ENCODE results near the gene EVC. TPM values are rescaled to one million over a fixed set of nuclear protein-coding genes. Genes with fewer than 3 reads are reported as not detected.
A peak's percentile ranks its signal among the peaks of the same experiment; 100 is the strongest.

Gene EVC
- total RNA-seq, 2 donors from 2014 or later = 18.4 to 30.0 TPM

DNA sequence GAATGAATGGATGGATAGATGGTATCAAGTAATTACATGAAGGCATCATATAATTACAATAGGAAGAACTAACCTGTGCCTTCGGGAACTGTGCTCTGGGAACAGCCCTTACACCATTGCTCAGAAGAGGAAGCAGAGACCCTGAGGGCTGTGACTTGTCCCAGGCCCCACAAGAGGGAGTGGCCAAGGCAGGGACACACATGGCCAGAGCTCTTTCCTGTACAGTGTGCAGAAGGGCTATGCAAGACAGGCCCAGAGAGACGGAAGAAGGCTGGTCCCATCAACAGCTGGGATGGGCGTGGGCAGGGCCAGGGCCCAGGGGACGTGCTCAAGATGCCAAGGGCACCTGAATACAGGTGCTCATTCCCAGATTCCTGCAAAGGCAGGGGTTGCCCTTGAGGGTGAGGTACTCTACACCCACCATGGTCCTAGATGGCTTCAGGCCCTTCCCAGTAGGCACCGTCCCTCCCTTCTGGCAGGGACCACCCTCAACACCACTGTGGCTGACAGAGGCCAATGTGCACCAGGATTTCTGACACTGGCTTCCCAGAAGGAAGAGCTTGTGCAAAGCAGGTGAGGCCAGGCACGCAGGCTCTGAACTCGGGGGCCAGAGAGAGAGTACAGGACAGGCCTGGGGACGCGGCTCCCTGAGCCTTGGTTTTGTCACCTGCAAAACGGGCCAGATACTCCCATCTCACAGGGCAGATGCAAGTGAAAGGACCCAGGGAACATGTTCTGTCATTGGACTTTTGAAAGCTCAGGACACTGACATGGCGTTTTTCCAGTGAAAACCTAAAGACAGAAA, 4.3 kb upstream of the EVC start:
- intact Hi-C loops (cut with DNase I) = no loop called here
- ATAC-seq = no peak
- H3K4me1 ChIP-seq = peaks cover 44% of the 10 kb centered on the region
- no peak overlapping the region for H3K27ac ChIP-seq
- H3K27me3 ChIP-seq = no peaks in the 10 kb centered on the region
- no peak for DNase-seq
- H3K36me3 ChIP-seq (replicated peaks in 1 of 2; ENCODE audit: insufficient read depth in 1 of 2, low read depth in 2 of 2) = no peaks in the 10 kb centered on the region
- WGBS, 2 donors = 80 to 84% methylated on average over 7 to 11 of the region's 11 CpGs
- H3K4me3 ChIP-seq = no peak overlapping the region
- TF ChIP-seq, protein P1, sequence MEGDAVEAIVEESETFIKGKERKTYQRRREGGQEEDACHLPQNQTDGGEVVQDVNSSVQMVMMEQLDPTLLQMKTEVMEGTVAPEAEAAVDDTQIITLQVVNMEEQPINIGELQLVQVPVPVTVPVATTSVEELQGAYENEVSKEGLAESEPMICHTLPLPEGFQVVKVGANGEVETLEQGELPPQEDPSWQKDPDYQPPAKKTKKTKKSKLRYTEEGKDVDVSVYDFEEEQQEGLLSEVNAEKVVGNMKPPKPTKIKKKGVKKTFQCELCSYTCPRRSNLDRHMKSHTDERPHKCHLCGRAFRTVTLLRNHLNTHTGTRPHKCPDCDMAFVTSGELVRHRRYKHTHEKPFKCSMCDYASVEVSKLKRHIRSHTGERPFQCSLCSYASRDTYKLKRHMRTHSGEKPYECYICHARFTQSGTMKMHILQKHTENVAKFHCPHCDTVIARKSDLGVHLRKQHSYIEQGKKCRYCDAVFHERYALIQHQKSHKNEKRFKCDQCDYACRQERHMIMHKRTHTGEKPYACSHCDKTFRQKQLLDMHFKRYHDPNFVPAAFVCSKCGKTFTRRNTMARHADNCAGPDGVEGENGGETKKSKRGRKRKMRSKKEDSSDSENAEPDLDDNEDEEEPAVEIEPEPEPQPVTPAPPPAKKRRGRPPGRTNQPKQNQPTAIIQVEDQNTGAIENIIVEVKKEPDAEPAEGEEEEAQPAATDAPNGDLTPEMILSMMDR (IDR thresholded peaks at IDR 0.05) = no peak
- no peak for TF ChIP-seq POLR2A (IDR thresholded peaks at IDR 0.05)
- no peaks in the 10 kb centered on the region for H3K9me3 ChIP-seq

DNA sequence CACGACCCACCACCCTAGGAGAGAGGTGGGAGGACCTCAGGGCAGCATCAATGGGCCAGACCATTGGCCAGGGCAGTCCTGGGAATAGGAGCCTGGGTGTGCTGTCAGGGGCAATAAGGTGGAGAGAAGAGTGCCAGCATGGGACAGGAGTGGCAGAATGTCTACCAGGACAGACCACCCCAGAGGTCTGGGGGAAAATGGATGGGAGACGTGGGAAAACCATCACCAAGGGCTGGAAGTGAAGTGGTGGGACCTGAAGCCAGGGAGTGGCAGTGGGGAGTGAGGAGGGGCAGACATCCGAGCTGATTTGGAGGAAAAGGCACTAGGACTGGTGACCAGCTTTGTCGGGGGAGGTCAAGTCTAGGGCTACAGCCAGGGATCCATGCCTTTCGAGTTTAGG, 3.6 kb upstream of the EVC start:
- intact Hi-C loops (cut with DNase I) = no loop called here

DNA sequence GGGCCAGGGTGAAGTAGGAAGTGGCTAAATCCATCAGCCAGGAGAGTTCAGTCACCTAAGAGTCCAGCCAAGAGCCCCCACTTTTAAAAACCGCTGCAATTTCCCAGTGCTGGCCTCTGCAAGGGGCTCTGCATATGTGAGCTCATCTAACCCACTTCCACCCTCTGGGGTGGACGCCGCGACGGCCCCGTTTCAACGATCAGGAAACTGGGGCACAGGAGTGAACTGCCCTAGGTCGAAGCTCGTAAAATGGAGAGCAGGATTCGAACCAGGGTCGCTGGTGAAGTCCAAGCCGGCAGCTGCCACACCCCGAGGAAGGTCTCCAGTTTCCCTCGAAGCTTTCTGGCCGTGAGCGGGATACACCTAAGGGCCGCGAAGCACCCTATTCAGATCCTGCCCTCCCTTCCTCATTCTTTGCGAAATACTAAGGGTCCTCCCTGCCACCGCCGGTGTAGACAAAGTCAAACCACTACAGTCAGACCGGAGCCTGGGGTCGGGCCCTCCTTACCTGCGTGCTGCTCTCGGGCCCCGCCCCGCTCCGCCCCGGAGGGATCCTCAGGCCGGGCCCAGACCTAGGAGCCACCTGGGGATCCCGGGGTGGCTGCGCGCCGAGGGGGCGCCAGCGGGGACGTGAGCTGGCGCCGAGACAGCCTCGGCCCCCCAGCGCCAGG, 3.1 kb upstream of the EVC start:
- intact Hi-C loops (cut with DNase I) = no loop called here
- DNase-seq (peak in 3 of 4 donors; percentile 24 to 40 (median 34)), ATAC-seq (peak; percentile 16)
- peaks cover 53% of the 10 kb centered on the region for H3K4me1 ChIP-seq
- no peaks in the 10 kb centered on the region for H3K27me3 ChIP-seq
- peak overlapping the region; percentile 28 to 31 for H3K4me3 ChIP-seq
- WGBS, 2 donors = 10 to 19% methylated on average over 10 to 39 of the region's 41 CpGs
- peak overlapping the region; percentile 27 to 72 (median 49) for H3K27ac ChIP-seq
- TF ChIP-seq, protein P1 (IDR thresholded peaks at IDR 0.05) = no peak
- TF ChIP-seq POLR2A (IDR thresholded peaks at IDR 0.05) = no peak
- no peaks in the 10 kb centered on the region for H3K9me3 ChIP-seq
- no peaks in the 10 kb centered on the region for H3K36me3 ChIP-seq (replicated peaks in 1 of 2; ENCODE audit: insufficient read depth in 1 of 2, low read depth in 2 of 2)

More for the DNA sequence above, 3.6 kb upstream of the EVC start:
- peaks cover 50% of the 10 kb centered on the region for H3K4me1 ChIP-seq
- 52 to 59% methylated on average over 5 of the region's 5 CpGs for whole genome bisulfite sequencing, 2 donors
- no peak for TF ChIP-seq POLR2A (IDR thresholded peaks at IDR 0.05)
- TF ChIP-seq, protein P1 (IDR thresholded peaks at IDR 0.05) = no peak
- H3K4me3 ChIP-seq = peak overlapping the region in 1 of 2 donors; percentile 31
- H3K27ac ChIP-seq = no peak overlapping the region
- no peak for DNase-seq
- H3K36me3 ChIP-seq (replicated peaks in 1 of 2; ENCODE audit: insufficient read depth in 1 of 2, low read depth in 2 of 2) = no peaks in the 10 kb centered on the region
- no peak for ATAC-seq
- H3K27me3 ChIP-seq = no peaks in the 10 kb centered on the region
- H3K9me3 ChIP-seq = no peaks in the 10 kb centered on the region

DNA sequence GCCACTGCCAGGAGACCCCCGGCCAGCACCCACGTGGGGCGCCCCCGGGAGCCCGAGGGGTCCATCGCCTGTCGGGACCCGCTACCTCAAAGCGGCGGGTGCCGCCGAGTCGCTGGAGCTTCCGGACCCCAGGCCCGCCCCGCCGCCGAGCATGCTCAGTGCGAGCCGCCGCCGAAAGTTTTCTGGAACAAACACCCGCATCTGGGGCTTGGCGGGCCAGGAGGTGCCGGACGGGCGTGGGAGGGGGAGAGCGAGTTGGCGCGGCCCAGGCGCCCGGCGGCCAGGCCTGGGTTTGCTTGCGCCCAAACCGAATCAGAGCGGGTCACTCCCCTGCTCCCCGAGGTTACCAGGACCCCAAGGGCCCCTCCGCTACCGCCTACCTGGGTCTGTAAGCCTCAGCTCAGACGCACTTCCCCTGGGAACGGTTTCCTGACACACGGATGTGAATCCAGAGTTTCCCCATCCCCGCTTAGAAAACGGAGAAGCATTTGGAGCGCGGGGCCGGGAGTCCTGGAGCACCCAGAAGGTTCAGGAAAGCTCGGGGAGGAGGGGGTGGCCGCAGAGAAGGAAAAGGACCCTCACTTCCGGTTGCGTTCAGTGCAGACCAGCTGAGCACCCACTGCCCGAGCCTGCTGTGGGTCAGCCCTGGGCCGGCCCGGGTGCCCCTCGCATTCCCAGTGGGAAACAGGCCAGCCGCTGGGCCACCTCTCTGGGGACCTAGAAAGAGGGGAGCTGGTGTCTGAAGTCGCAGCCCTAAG, 2.4 kb upstream of the EVC start, which contains the start of gene EVC2:
EVC2 (minus strand) TSS at position 111 of the 758 bp plus-strand sequence; CDS start at position 65, 46 bp downstream.
- ATAC-seq (peak; percentile 57), DNase-seq (peak; percentile 51 to 72 (median 66))
- no peaks in the 10 kb centered on the region for H3K9me3 ChIP-seq
- no peaks in the 10 kb centered on the region for H3K27me3 ChIP-seq
- intact Hi-C loops (cut with DNase I) = no loop called here
- TF ChIP-seq, protein P1 (IDR thresholded peaks at IDR 0.05) = no peak
- TF ChIP-seq POLR2A (IDR thresholded peaks at IDR 0.05) = peak; percentile 29 to 54 (median 47)
- peaks cover 53% of the 10 kb centered on the region for H3K4me1 ChIP-seq
- 23 to 64% methylated on average over 19 to 46 of the region's 57 CpGs for WGBS, 2 donors
- H3K36me3 ChIP-seq (replicated peaks in 1 of 2; ENCODE audit: insufficient read depth in 1 of 2, low read depth in 2 of 2) = no peaks in the 10 kb centered on the region
- peak within 1 kb of the TSS; percentile 27 to 72 (median 49) for H3K27ac ChIP-seq
- H3K4me3 ChIP-seq = peak within 1 kb of the TSS; percentile 28 to 31
